ENCODE measurements around the gene ADM2.

- TF ChIP-seq CTCF (IDR thresholded peaks at IDR 0.05), result no peak
- no peak for TF ChIP-seq POLR2A (IDR thresholded peaks at IDR 0.05)
Measured at GRCh38 chr22:50519151-50519550, 37.8 kb downstream of the ADM2 start.

Data from vagina (tissue), 2 donors.